ENCODE measurements around the gene CACTIN.

GRCh38 chr19:3644351-3645066 is 17.9 kb upstream of the CACTIN start:
- TF ChIP-seq CTCF (IDR thresholded peaks at IDR 0.05) (no peak), POLR2AphosphoS5 (IDR thresholded peaks at IDR 0.05) (no peak)
